Astrocyte (in vitro differentiated cells and primary cell): ENCODE data around the gene MRPS23. TPM values are rescaled to one million over a fixed set of nuclear protein-coding genes. Genes with fewer than 3 reads are reported as not detected.

Source experiments
- DNase-seq: peaks from one replicate; pipeline ENCODE4 v3.0.0-alpha.2; 2010; ENCODE audit warnings: low read depth
- FAIRE-seq: peaks from 2 replicates; lab custom pipeline; 2011; peaks lifted over from hg19 to GRCh38; lab: Jason Lieb, UNC
- H2AFZ ChIP-seq: 2 replicates; pipeline ENCODE4 v1.6.0; 2012; ENCODE audit warnings: low read depth, low read length, inconsistent platforms
- H3K27ac ChIP-seq: 2 replicates; pipeline ENCODE4 v1.5.1; 2011; ENCODE audit warnings: low read depth, low read length, inconsistent platforms
- H3K27me3 ChIP-seq: 2 replicates; pipeline ENCODE4 v1.6.0; 2011; ENCODE audit warnings: low read length, inconsistent platforms; ENCODE audit not compliant: insufficient read depth
- H3K36me3 ChIP-seq: 2 replicates; pipeline ENCODE4 v1.5.1; 2011; ENCODE audit warnings: low read length, inconsistent platforms; ENCODE audit not compliant: insufficient read depth
- H3K4me1 ChIP-seq: 2 replicates; pipeline ENCODE4 v1.5.1; 2011; ENCODE audit warnings: low read length, inconsistent platforms; ENCODE audit not compliant: insufficient read depth
- H3K4me2 ChIP-seq: 2 replicates; pipeline ENCODE4 v1.6.0; 2012; ENCODE audit warnings: low read length, inconsistent platforms
- H3K4me3 ChIP-seq: 2 replicates; pipeline ENCODE4 v1.5.1; 2011; ENCODE audit warnings: low read depth, mild to moderate bottlenecking, low read length, inconsistent platforms; ENCODE audit not compliant: insufficient read depth
- H3K79me2 ChIP-seq: 2 replicates; pipeline ENCODE4 v1.6.0; 2012; ENCODE audit warnings: mild to moderate bottlenecking, low read length, inconsistent platforms; ENCODE audit not compliant: insufficient read depth
- H3K9ac ChIP-seq: 2 replicates; pipeline ENCODE4 v1.6.0; 2012; ENCODE audit warnings: mild to moderate bottlenecking, low read length, inconsistent platforms
- H3K9me3 ChIP-seq: 2 replicates; pipeline ENCODE4 v1.5.1; 2012; ENCODE audit warnings: low read depth, mild to moderate bottlenecking, low read length, inconsistent platforms; ENCODE audit not compliant: insufficient read depth
- H4K20me1 ChIP-seq: 2 replicates; pipeline ENCODE4 v1.6.0; 2012; ENCODE audit warnings: low read length, inconsistent platforms; ENCODE audit not compliant: insufficient read depth
- H3K27ac Mint-ChIP-seq: one replicate; pipeline ENCODE4 v1.8.0; 2021; ENCODE audit warnings: mild to moderate bottlenecking, mixed read lengths; ENCODE audit not compliant: unreplicated experiment
- H3K27me3 Mint-ChIP-seq: one replicate; pipeline ENCODE4 v1.8.0; 2021; ENCODE audit warnings: low read depth, mixed read lengths; ENCODE audit not compliant: unreplicated experiment
- H3K36me3 Mint-ChIP-seq: one replicate; pipeline ENCODE4 v1.8.0; 2021; ENCODE audit warnings: low read depth, mixed read lengths; ENCODE audit not compliant: unreplicated experiment
- H3K4me1 Mint-ChIP-seq: one replicate; pipeline ENCODE4 v1.8.0; 2021; ENCODE audit warnings: low read depth, mixed read lengths; ENCODE audit not compliant: unreplicated experiment
- H3K4me3 Mint-ChIP-seq: one replicate; pipeline ENCODE4 v1.8.0; 2021; ENCODE audit warnings: mild to moderate bottlenecking, moderate library complexity, mixed read lengths; ENCODE audit not compliant: unreplicated experiment
- H3K9me3 Mint-ChIP-seq: one replicate; pipeline ENCODE4 v1.8.0; 2021; ENCODE audit warnings: mild to moderate bottlenecking, mixed read lengths; ENCODE audit not compliant: unreplicated experiment
- CTCF ChIP-seq: IDR thresholded peaks from 2 replicates; pipeline ENCODE4 v1.5.1; 2011; ENCODE audit warnings: low read depth, mild to moderate bottlenecking, inconsistent platforms, low read length, moderate library complexity; ENCODE audit not compliant: insufficient read depth
- EZH2 ChIP-seq: IDR thresholded peaks from 2 replicates; pipeline ENCODE4 v1.6.1; 2012; ENCODE audit warnings: mild to moderate bottlenecking, low read length, inconsistent platforms; ENCODE audit not compliant: insufficient read depth
- total RNA-seq: library from RNA; stranded (reverse); gene quantifications from 2 replicates; pipeline ENCODE4 v1.2.1, GENCODE V29; 2021

The MRPS23 gene
- total RNA-seq, 1 donor from 2014 or later: 61.3 TPM

GRCh38 chr17:57885148-57885915 is 35.5 kb upstream of the MRPS23 start:
- Mint-ChIP-seq H3K36me3 (peaks cover 19% of the 10 kb centered on the region), H3K4me3 (no peak overlapping the region), H3K4me1 (peaks cover 21% of the 10 kb centered on the region), H3K27ac (no peak overlapping the region), H3K9me3 (peaks cover 3% of the 10 kb centered on the region), H3K27me3 (no peaks in the 10 kb centered on the region)
- Histone ChIP-seq H4K20me1 (peaks cover 6% of the 10 kb centered on the region), H3K79me2 (peaks cover 25% of the 10 kb centered on the region), H3K4me1 (peaks cover 27% of the 10 kb centered on the region), H3K4me3 (no peak overlapping the region), H3K27ac (no peak overlapping the region), H3K27me3 (no peaks in the 10 kb centered on the region), H3K9ac (no peak overlapping the region), H3K9me3 (no peaks in the 10 kb centered on the region), H3K36me3 (no peaks in the 10 kb centered on the region), H3K4me2 (no peak overlapping the region), H2AFZ (no peak overlapping the region)
- no peak for FAIRE-seq
- TF ChIP-seq EZH2: no peak
- no peak for TF ChIP-seq CTCF
- no peak for DNase-seq

- peaks cover 48% of the 10 kb centered on the region for H3K4me1 Mint-ChIP-seq
- no peak overlapping the region for H3K4me3 Mint-ChIP-seq
- peak overlapping the region; percentile 18 for H3K9ac ChIP-seq
- H3K27me3 Mint-ChIP-seq: no peaks in the 10 kb centered on the region
- H3K27ac Mint-ChIP-seq: peak overlapping the region; percentile 73
- no peaks in the 10 kb centered on the region for H4K20me1 ChIP-seq
- no peaks in the 10 kb centered on the region for H3K27me3 ChIP-seq
- peaks cover 3% of the 10 kb centered on the region for H3K9me3 Mint-ChIP-seq
- no peak overlapping the region for H3K27ac ChIP-seq
- H3K9me3 ChIP-seq: no peaks in the 10 kb centered on the region
- H3K4me1 ChIP-seq: peaks cover 41% of the 10 kb centered on the region
- peaks cover 4% of the 10 kb centered on the region for H3K79me2 ChIP-seq
- H3K4me2 ChIP-seq: peak overlapping the region; percentile 48
- TF ChIP-seq CTCF (no peak), EZH2 (no peak)
- DNase-seq: no peak
- H3K36me3 Mint-ChIP-seq: peaks cover 18% of the 10 kb centered on the region
- no peak overlapping the region for H3K4me3 ChIP-seq
- no peak overlapping the region for H2AFZ ChIP-seq
- no peaks in the 10 kb centered on the region for H3K36me3 ChIP-seq
- FAIRE-seq: no peak
Observed at GRCh38 chr17:57881783-57882351, 32.0 kb upstream of the MRPS23 start.

- DNase-seq: peak; percentile 93
- H3K4me2 ChIP-seq: peak overlapping the region; percentile 48
Observed at GRCh38 chr17:57881143-57881542, 31.3 kb upstream of the MRPS23 start.

More at GRCh38 chr17:57881143-57881542, 31.3 kb upstream of the MRPS23 start:
- no peak for FAIRE-seq
- Histone ChIP-seq H3K4me3 (no peak overlapping the region), H3K27me3 (no peaks in the 10 kb centered on the region), H3K9me3 (no peaks in the 10 kb centered on the region), H3K4me1 (peaks cover 48% of the 10 kb centered on the region), H3K9ac (peak overlapping the region; percentile 18), H3K79me2 (peaks cover 6% of the 10 kb centered on the region), H2AFZ (no peak overlapping the region), H3K36me3 (no peaks in the 10 kb centered on the region), H4K20me1 (no peaks in the 10 kb centered on the region), H3K27ac (no peak overlapping the region)
- Mint-ChIP-seq H3K4me3 (no peak overlapping the region), H3K27me3 (no peaks in the 10 kb centered on the region), H3K36me3 (peaks cover 18% of the 10 kb centered on the region), H3K9me3 (peaks cover 3% of the 10 kb centered on the region), H3K4me1 (peaks cover 56% of the 10 kb centered on the region), H3K27ac (peak overlapping the region; percentile 73)
- no peak for TF ChIP-seq CTCF
- TF ChIP-seq EZH2: no peak
